Mammary epithelial cell (primary cell): ENCODE results near the gene SORBS2.

ENCODE experiments used
- CTCF ChIP-seq, 2 donors: IDR thresholded peaks in 1 of 2; conservative IDR thresholded peaks in 1 of 2; 2 replicates each; pipeline ENCODE4 v1.5.1; 2011 to 2012; ENCODE audit warnings: inconsistent platforms in 2 of 2, low read length in 2 of 2, mild to moderate bottlenecking in 2 of 2, control low read depth in 1 of 2, low read depth in 1 of 2; ENCODE audit not compliant: insufficient read depth in 1 of 2; ENCODE audit errors: extremely low read depth in 1 of 2
- EZH2 ChIP-seq: IDR thresholded peaks from 2 replicates; pipeline ENCODE4 v1.6.1; 2012; ENCODE audit warnings: low read length, inconsistent platforms, borderline replicate concordance

- TF ChIP-seq CTCF (conservative IDR thresholded peaks at IDR 0.05 in 1 of 2, IDR thresholded peaks at IDR 0.05 in 1 of 2; ENCODE audit: extremely low read depth in 1 of 2, insufficient read depth in 1 of 2, low read depth in 1 of 2, low read length in 2 of 2) = no peak
- no peak for TF ChIP-seq EZH2
These were observed 146.3 kb downstream of the SORBS2 start for GRCh38 chr4:185665655-185666054.
